Activated CD4-positive, alpha-beta T cell treated with anti-CD3 and anti-CD28 coated beads for 24 hours (primary cell): ENCODE data around the gene NKAPL.

ENCODE experiments used
- DNase-seq, 2 donors: peaks; one replicate each; pipeline ENCODE4 v3.0.0-alpha.2; 2020; ENCODE audit warnings: low read depth in 2 of 2

NKAPL gene

GRCh38 chr6:28245206-28245941 is 13.7 kb upstream of the NKAPL start:
- no peak for DNase-seq

GRCh38 chr6:28248916-28249315 is 10.2 kb upstream of the NKAPL start:
- no peak for DNase-seq

- DNase-seq, result no peak
These were observed 8.3 kb upstream of the NKAPL start for GRCh38 chr6:28250747-28251146.

- DNase-seq, result no peak
These were observed 7.5 kb upstream of the NKAPL start for GRCh38 chr6:28251661-28252008.

- peak; percentile 66 to 82 for DNase-seq
These were observed 6.8 kb upstream of the NKAPL start, which contains the start of gene ZKSCAN4 for GRCh38 chr6:28252009-28252975. TSS of gene ZKSCAN4 (minus strand) at chr6:28252269. CDS start at chr6:28251980, 289 bp downstream.

- DNase-seq, result no peak
These were observed 5.0 kb upstream of the NKAPL start for GRCh38 chr6:28254121-28254519.

GRCh38 chr6:28257042-28257441 is 2.1 kb upstream of the NKAPL start:
- no peak for DNase-seq

GRCh38 chr6:28263922-28264321 is 4.8 kb downstream of the NKAPL start:
- no peak for DNase-seq

GRCh38 chr6:28264834-28265401 is 5.8 kb downstream of the NKAPL start:
- no peak for DNase-seq

- DNase-seq, result no peak
These were observed 7.5 kb downstream of the NKAPL start for GRCh38 chr6:28266563-28266961.

- peak; percentile 73 to 79 for DNase-seq
These were observed 8.0 kb downstream of the NKAPL start, which contains the start of gene ZSCAN26 for GRCh38 chr6:28266962-28267694. TSS of gene ZSCAN26 (plus strand) at chr6:28267143. CDS start at chr6:28271920, 4,777 bp downstream.

GRCh38 chr6:28267695-28268059 is 8.6 kb downstream of the NKAPL start:
- no peak for DNase-seq

- no peak for DNase-seq
These were observed 10.4 kb downstream of the NKAPL start for GRCh38 chr6:28269492-28269891.

- no peak for DNase-seq
These were observed 15.8 kb downstream of the NKAPL start for GRCh38 chr6:28274888-28275287.

GRCh38 chr6:28277746-28278145 is 18.6 kb downstream of the NKAPL start:
- no peak for DNase-seq

- no peak for DNase-seq
These were observed 21.6 kb downstream of the NKAPL start for GRCh38 chr6:28280595-28281287.

GRCh38 chr6:28281288-28282064 is 22.4 kb downstream of the NKAPL start, which contains the start of gene PGBD1:
TSS of gene PGBD1 (plus strand) at chr6:28281572. CDS start at chr6:28283814, 2,242 bp downstream.
- DNase-seq, result peak in 1 of 2 donors; percentile 50

- DNase-seq, result no peak
These were observed 23.8 kb downstream of the NKAPL start for GRCh38 chr6:28282926-28283325.

GRCh38 chr6:28291573-28291972 is 32.5 kb downstream of the NKAPL start:
- no peak for DNase-seq

- no peak for DNase-seq
These were observed 36.2 kb downstream of the NKAPL start for GRCh38 chr6:28295326-28295725.
